Thyroid gland (tissue), 4 donors: Measurements from ENCODE around the gene IFT25.

ENCODE experiments used
- CTCF ChIP-seq, 6 experiments: fragments of 200-600 bp in 3 of 6; fragments of 450-650 bp in 3 of 6; sonication (generic) in 3 of 6; IDR thresholded peaks; one replicate each; pipeline ENCODE4 v1.5.1; 2016 to 2019; ENCODE audit warnings: antibody characterized with exemption in 6 of 6, mild to moderate bottlenecking in 2 of 6, inconsistent platforms in 1 of 6, moderate library complexity in 1 of 6
- POLR2A ChIP-seq, 2 donors: fragments of 450-650 bp; IDR thresholded peaks; one replicate each; pipeline ENCODE4 v1.6.1; 2017; ENCODE audit warnings: antibody characterized with exemption in 2 of 2, mild to moderate bottlenecking in 2 of 2, moderate library complexity in 1 of 2

- TF ChIP-seq CTCF (IDR thresholded peaks at IDR 0.05) (no peak), POLR2A (IDR thresholded peaks at IDR 0.05) (no peak)
Measured at GRCh38 chr1:53938136-53938830, 7.2 kb downstream of the IFT25 start.
